Measurements from ENCODE around the gene NAALADL2. TPM values are rescaled to one million over a fixed set of nuclear protein-coding genes. Genes with fewer than 3 reads are reported as not detected.
"Not testable (repeated sequence)": the region's sequence is repeated elsewhere in the genome, so short reads cannot be mapped to it uniquely, and the experiment has no call there.

The NAALADL2 gene
- total RNA-seq, 6 donors from 2014 or later = 4.4 to 12.6 (median 6.3) TPM

- H3K36me3 ChIP-seq = no peaks in the 10 kb centered on the region
- 83 to 97% methylated on average over 1 of the region's 1 CpG for WGBS, 2 donors
- TF ChIP-seq POLR2AphosphoS5 (IDR thresholded peaks at IDR 0.05) (no peak), CTCF (IDR thresholded peaks at IDR 0.05) (no peak), EP300 (IDR thresholded peaks at IDR 0.05) (no peak), POLR2A (IDR thresholded peaks at IDR 0.05) (no peak)
- H3K27me3 ChIP-seq = no peaks in the 10 kb centered on the region
- no peak overlapping the region for H3K27ac ChIP-seq
- H3K4me3 ChIP-seq = no peak overlapping the region
- ATAC-seq (ENCODE audit: low FRiP score in 2 of 2) (no peak), DNase-seq (no peak)
- H3K4me1 ChIP-seq = no peaks in the 10 kb centered on the region
- H3K9me3 ChIP-seq = no peaks in the 10 kb centered on the region
Measured at GRCh38 chr3:175606650-175607318, 747.6 kb downstream of the NAALADL2 start.

GRCh38 chr3:175608356-175608755, 749.2 kb downstream of the NAALADL2 start:
- TF ChIP-seq CTCF (IDR thresholded peaks at IDR 0.05) = no peak
- no peaks in the 10 kb centered on the region for H3K36me3 ChIP-seq
- no peak for DNase-seq
- no peak overlapping the region for H3K4me3 ChIP-seq
- H3K9me3 ChIP-seq = no peaks in the 10 kb centered on the region
- H3K4me1 ChIP-seq = no peaks in the 10 kb centered on the region
- H3K27ac ChIP-seq = no peak overlapping the region
- WGBS, 2 donors = 77 to 81% methylated on average over 5 of the region's 5 CpGs
- no peaks in the 10 kb centered on the region for H3K27me3 ChIP-seq
- ATAC-seq (ENCODE audit: low FRiP score in 2 of 2) = no peak

GRCh38 chr3:175608911-175609310, 749.8 kb downstream of the NAALADL2 start:
- Histone ChIP-seq H3K4me3 (no peak overlapping the region), H3K27me3 (no peaks in the 10 kb centered on the region), H3K4me1 (no peaks in the 10 kb centered on the region), H3K9me3 (no peaks in the 10 kb centered on the region), H3K27ac (no peak overlapping the region), H3K36me3 (no peaks in the 10 kb centered on the region)
- WGBS, 2 donors = 91 to 93% methylated on average over 2 of the region's 2 CpGs
- TF ChIP-seq POLR2A (IDR thresholded peaks at IDR 0.05) (no peak), EP300 (IDR thresholded peaks at IDR 0.05) (no peak), POLR2AphosphoS5 (IDR thresholded peaks at IDR 0.05) (no peak), CTCF (IDR thresholded peaks at IDR 0.05) (no peak)
- DNase-seq = no peak
- ATAC-seq (ENCODE audit: low FRiP score in 2 of 2) = no peak

- ATAC-seq (ENCODE audit: low FRiP score in 2 of 2) = no peak
- no peak for TF ChIP-seq POLR2AphosphoS5 (IDR thresholded peaks at IDR 0.05)
- TF ChIP-seq POLR2A (IDR thresholded peaks at IDR 0.05) = no peak
- no peak for TF ChIP-seq CTCF (IDR thresholded peaks at IDR 0.05)
- TF ChIP-seq EP300 (IDR thresholded peaks at IDR 0.05) = no peak
- WGBS, 2 donors = 68 to 75% methylated on average over 6 of the region's 6 CpGs
- no peaks in the 10 kb centered on the region for H3K9me3 ChIP-seq
- DNase-seq = no peak
- no peaks in the 10 kb centered on the region for H3K27me3 ChIP-seq
- H3K4me3 ChIP-seq = no peak overlapping the region
- H3K27ac ChIP-seq = no peak overlapping the region
- H3K4me1 ChIP-seq = no peaks in the 10 kb centered on the region
- no peaks in the 10 kb centered on the region for H3K36me3 ChIP-seq
Measured at GRCh38 chr3:175612487-175613196, 753.5 kb downstream of the NAALADL2 start.

GRCh38 chr3:175614107-175614506, 755.0 kb downstream of the NAALADL2 start:
- not testable (repeated sequence) for H3K9me3 ChIP-seq; H3K36me3 ChIP-seq; H3K27me3 ChIP-seq; ATAC-seq (ENCODE audit: low FRiP score in 2 of 2); H3K4me1 ChIP-seq; H3K27ac ChIP-seq; H3K4me3 ChIP-seq
- WGBS, 2 donors = 94 to 96% methylated on average over 9 of the region's 9 CpGs
- peak in 1 of 2 donors; percentile 9 for DNase-seq

Data from upper lobe of left lung (tissue), 6 donors.